ENCODE measurements around the gene NEK3. TPM values are rescaled to one million over a fixed set of nuclear protein-coding genes. Genes with fewer than 3 reads are reported as not detected.
"Not testable (repeated sequence)": the region's sequence is repeated elsewhere in the genome, so short reads cannot be mapped to it uniquely, and the experiment has no call there.

The NEK3 gene
- total RNA-seq: 19.9 and 23.6 TPM in 2 replicates
- long read RNA-seq, transcript NEK3-205 (16 exons, 2,396 nt): major isoform, 14 of 32 reads
- long read RNA-seq, partial matches to known transcripts: 7 of 32 reads
- long read RNA-seq, other reads (novel, unspliced or antisense): 10 of 32 reads

DNA sequence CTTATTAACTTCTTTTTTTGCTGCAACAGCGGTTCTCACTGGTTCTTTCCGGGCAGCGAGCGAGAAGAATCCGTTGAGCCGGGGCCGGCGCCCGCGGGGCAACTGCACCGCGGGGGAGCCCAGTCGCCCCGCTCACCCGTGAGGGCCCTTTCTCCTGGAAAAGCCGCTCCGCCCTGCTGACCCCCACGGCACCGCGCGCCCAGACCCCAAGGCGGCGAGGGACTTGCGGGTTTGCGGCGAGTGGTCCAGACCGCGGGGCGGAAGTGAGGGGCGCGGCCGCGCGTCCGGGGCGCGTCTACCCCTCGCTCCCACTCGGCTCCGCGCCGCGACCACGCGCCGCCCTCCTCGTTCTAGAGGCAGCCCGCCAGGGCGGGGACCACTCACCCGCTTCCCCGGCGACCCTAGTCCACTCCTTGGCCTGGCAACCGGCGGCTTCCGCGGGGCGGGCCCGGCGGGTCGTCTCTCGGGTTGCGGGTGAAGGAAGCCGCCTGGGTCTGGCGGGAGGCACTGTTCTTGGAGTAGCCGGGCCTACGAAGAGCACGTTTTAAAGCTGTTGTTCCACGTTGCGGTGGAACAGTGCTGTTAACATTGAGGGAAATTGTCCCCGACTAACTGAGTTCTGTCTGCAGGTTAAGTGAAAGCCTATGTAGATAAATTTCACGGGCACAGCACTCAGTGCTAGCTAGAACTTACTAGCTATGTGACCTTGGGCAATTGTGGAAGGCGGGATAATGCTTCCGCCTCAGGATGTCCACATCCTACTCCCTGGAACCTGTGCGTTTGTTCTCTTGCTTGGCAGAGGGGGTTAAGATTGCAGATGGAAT, at the start of gene NEK3:
Gene NEK3 (minus strand): TSS at position 439 of the 824 bp plus-strand sequence. CDS start 3,406 bp downstream, outside the sequence.
- H3K27me3 Mint-ChIP-seq (ENCODE audit: unreplicated experiment): no peaks in the 10 kb centered on the region
- TF ChIP-seq CTCF (IDR thresholded peaks at IDR 0.05): no peak
- peaks cover 40% of the 10 kb centered on the region for H3K4me1 Mint-ChIP-seq (ENCODE audit: unreplicated experiment)
- H3K4me3 Mint-ChIP-seq (ENCODE audit: unreplicated experiment): peak within 1 kb of the TSS; percentile 87
- no peaks in the 10 kb centered on the region for H3K9me3 Mint-ChIP-seq (ENCODE audit: unreplicated experiment)
- DNase-seq (ENCODE audit: extremely low spot score, unreplicated experiment): peak; percentile 91
- no peaks in the 10 kb centered on the region for H3K36me3 Mint-ChIP-seq (ENCODE audit: unreplicated experiment)
- peak within 1 kb of the TSS; percentile 97 for H3K27ac Mint-ChIP-seq (ENCODE audit: unreplicated experiment)

GRCh38 chr13:52208384-52208783, 49.0 kb upstream of the NEK3 start:
- H3K9me3 Mint-ChIP-seq (ENCODE audit: unreplicated experiment); DNase-seq (ENCODE audit: extremely low spot score, unreplicated experiment); H3K4me3 Mint-ChIP-seq (ENCODE audit: unreplicated experiment); H3K27ac Mint-ChIP-seq (ENCODE audit: unreplicated experiment); H3K4me1 Mint-ChIP-seq (ENCODE audit: unreplicated experiment); H3K27me3 Mint-ChIP-seq (ENCODE audit: unreplicated experiment); H3K36me3 Mint-ChIP-seq (ENCODE audit: unreplicated experiment): not testable (repeated sequence)

- H3K27ac Mint-ChIP-seq (ENCODE audit: unreplicated experiment); DNase-seq (ENCODE audit: extremely low spot score, unreplicated experiment); H3K4me1 Mint-ChIP-seq (ENCODE audit: unreplicated experiment); H3K27me3 Mint-ChIP-seq (ENCODE audit: unreplicated experiment); H3K4me3 Mint-ChIP-seq (ENCODE audit: unreplicated experiment); H3K9me3 Mint-ChIP-seq (ENCODE audit: unreplicated experiment); H3K36me3 Mint-ChIP-seq (ENCODE audit: unreplicated experiment): not testable (repeated sequence)
Observed at GRCh38 chr13:52207896-52208295, 48.5 kb upstream of the NEK3 start.

DNA sequence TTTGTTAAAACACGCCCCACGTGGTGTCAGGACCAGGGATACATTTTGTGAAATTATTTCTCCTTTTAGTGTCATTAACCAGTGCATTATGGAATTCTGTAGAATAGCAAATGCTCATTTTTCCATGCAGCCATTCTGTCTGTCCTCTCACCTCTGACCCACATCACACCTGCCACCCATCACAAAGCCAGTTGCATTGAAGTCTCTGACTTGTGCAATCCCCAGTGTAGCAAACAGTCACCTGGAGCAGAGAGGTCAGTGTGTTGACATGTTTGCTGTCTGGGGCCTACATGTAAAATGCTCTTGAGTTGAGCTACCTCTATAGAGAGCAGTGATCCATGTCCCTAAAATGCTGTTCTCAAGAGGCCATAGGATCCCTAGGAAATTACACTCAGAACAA, 47.9 kb upstream of the NEK3 start:
- not testable (repeated sequence) for DNase-seq (ENCODE audit: extremely low spot score, unreplicated experiment); H3K4me3 Mint-ChIP-seq (ENCODE audit: unreplicated experiment); H3K27me3 Mint-ChIP-seq (ENCODE audit: unreplicated experiment); H3K9me3 Mint-ChIP-seq (ENCODE audit: unreplicated experiment); H3K36me3 Mint-ChIP-seq (ENCODE audit: unreplicated experiment); H3K4me1 Mint-ChIP-seq (ENCODE audit: unreplicated experiment); H3K27ac Mint-ChIP-seq (ENCODE audit: unreplicated experiment)

DNA sequence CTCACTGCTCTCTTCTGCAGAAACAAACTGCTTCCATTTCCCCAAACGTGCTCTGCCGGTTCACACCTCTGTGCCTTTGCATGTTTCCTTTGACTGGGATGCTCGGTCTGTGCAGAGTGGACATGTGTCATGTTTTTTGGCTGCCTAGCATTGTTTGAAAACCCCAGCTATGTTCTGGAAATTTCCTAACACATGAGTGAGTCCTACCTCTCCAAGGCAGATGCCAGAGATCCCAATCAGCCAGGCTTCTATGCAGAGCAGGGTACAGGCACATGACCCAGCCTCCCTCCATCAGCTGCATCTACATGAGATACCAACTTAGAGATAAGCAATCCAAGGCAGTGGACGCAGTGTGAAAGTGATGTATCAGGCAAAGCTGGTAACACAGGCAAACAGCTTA, 45.1 kb upstream of the NEK3 start:
- not testable (repeated sequence) for H3K27me3 Mint-ChIP-seq (ENCODE audit: unreplicated experiment); H3K27ac Mint-ChIP-seq (ENCODE audit: unreplicated experiment); H3K9me3 Mint-ChIP-seq (ENCODE audit: unreplicated experiment); H3K4me1 Mint-ChIP-seq (ENCODE audit: unreplicated experiment); DNase-seq (ENCODE audit: extremely low spot score, unreplicated experiment); H3K4me3 Mint-ChIP-seq (ENCODE audit: unreplicated experiment); H3K36me3 Mint-ChIP-seq (ENCODE audit: unreplicated experiment)

- H3K9me3 Mint-ChIP-seq (ENCODE audit: unreplicated experiment); DNase-seq (ENCODE audit: extremely low spot score, unreplicated experiment); H3K27ac Mint-ChIP-seq (ENCODE audit: unreplicated experiment); H3K4me3 Mint-ChIP-seq (ENCODE audit: unreplicated experiment); H3K27me3 Mint-ChIP-seq (ENCODE audit: unreplicated experiment); H3K36me3 Mint-ChIP-seq (ENCODE audit: unreplicated experiment); H3K4me1 Mint-ChIP-seq (ENCODE audit: unreplicated experiment): not testable (repeated sequence)
Observed at GRCh38 chr13:52203864-52204263, 44.5 kb upstream of the NEK3 start.

DNA sequence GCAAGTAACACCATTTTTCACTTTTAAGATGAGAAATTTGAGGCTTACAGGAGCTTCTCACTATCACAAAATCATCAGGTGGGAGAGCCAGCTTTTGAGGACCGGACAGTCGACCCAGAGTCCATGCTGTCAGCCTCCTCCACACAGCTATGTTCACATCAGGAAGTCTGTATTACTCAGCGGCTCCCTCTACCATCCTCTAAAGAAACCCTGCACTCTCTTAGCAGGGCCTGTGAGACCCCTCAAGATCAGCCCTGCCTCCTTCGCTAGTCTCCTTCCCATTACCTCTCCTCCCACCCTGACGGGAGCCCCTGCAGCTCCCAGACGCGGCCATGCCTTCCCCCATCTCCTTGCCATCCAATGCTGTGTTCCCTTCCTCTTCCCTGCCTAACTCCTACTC, 43.1 kb upstream of the NEK3 start:
- not testable (repeated sequence) for H3K4me1 Mint-ChIP-seq (ENCODE audit: unreplicated experiment); H3K27me3 Mint-ChIP-seq (ENCODE audit: unreplicated experiment); H3K27ac Mint-ChIP-seq (ENCODE audit: unreplicated experiment); H3K36me3 Mint-ChIP-seq (ENCODE audit: unreplicated experiment); H3K9me3 Mint-ChIP-seq (ENCODE audit: unreplicated experiment); H3K4me3 Mint-ChIP-seq (ENCODE audit: unreplicated experiment); DNase-seq (ENCODE audit: extremely low spot score, unreplicated experiment)

DNA sequence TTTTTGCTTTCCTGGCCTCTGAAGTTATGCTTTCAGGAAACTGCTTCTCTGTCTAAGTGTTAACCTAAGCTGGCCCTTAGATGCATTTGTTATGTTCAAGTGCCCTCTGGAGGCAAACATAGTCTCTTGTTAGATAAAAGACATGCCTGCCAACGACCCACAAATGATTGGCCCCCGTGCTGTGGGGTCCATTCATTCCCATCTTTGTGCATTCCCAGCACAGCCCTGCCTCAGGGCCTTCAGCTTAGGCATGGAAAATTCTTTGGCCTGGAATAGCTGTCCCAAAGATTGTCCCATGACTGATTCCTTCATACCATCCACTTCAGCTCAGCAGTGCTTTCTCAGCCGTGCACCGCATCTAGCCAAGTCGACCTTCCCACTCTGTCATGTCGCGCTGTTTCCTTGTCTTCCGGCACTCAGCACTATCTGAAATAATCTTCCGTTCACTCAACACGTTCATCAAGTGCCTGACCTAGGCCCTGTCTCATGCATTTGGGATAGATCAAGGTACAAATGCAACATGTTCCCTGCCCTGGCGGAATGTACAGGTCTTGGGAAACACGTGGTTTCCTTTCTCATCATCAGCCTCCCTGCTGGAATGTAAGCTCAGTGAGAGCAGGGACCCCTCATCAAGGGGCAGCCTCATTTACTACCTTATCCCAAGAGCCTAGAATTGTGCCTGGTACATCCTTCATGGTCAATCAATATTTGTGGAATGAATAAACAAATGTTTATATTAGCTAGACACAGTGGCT, 42.2 kb upstream of the NEK3 start:
- peak; percentile 59 for TF ChIP-seq CTCF (IDR thresholded peaks at IDR 0.05)
- not testable (repeated sequence) for DNase-seq (ENCODE audit: extremely low spot score, unreplicated experiment); H3K27me3 Mint-ChIP-seq (ENCODE audit: unreplicated experiment); H3K4me3 Mint-ChIP-seq (ENCODE audit: unreplicated experiment); H3K36me3 Mint-ChIP-seq (ENCODE audit: unreplicated experiment); H3K4me1 Mint-ChIP-seq (ENCODE audit: unreplicated experiment); H3K9me3 Mint-ChIP-seq (ENCODE audit: unreplicated experiment); H3K27ac Mint-ChIP-seq (ENCODE audit: unreplicated experiment)
